ENCODE results near the gene ZBTB20.

The ZBTB20 gene

GRCh38 chr3:114331007-114331406, 816.1 kb downstream of the ZBTB20 start:
- TF ChIP-seq SIN3A (IDR thresholded peaks at IDR 0.05; ENCODE audit: borderline replicate concordance, insufficient read depth, low read length) (no peak), POLR2AphosphoS5 (IDR thresholded peaks at IDR 0.05; ENCODE audit: low read depth, low read length) (no peak), FOXP2 (optimal IDR thresholded peaks at IDR 0.05; ENCODE audit: borderline replicate concordance, extremely low read depth, extremely low read length, insufficient read depth) (no peak), TAF1 (IDR thresholded peaks at IDR 0.05; ENCODE audit: borderline replicate concordance, insufficient read depth, low read length) (no peak)
- TF ChIP-seq, protein P1, sequence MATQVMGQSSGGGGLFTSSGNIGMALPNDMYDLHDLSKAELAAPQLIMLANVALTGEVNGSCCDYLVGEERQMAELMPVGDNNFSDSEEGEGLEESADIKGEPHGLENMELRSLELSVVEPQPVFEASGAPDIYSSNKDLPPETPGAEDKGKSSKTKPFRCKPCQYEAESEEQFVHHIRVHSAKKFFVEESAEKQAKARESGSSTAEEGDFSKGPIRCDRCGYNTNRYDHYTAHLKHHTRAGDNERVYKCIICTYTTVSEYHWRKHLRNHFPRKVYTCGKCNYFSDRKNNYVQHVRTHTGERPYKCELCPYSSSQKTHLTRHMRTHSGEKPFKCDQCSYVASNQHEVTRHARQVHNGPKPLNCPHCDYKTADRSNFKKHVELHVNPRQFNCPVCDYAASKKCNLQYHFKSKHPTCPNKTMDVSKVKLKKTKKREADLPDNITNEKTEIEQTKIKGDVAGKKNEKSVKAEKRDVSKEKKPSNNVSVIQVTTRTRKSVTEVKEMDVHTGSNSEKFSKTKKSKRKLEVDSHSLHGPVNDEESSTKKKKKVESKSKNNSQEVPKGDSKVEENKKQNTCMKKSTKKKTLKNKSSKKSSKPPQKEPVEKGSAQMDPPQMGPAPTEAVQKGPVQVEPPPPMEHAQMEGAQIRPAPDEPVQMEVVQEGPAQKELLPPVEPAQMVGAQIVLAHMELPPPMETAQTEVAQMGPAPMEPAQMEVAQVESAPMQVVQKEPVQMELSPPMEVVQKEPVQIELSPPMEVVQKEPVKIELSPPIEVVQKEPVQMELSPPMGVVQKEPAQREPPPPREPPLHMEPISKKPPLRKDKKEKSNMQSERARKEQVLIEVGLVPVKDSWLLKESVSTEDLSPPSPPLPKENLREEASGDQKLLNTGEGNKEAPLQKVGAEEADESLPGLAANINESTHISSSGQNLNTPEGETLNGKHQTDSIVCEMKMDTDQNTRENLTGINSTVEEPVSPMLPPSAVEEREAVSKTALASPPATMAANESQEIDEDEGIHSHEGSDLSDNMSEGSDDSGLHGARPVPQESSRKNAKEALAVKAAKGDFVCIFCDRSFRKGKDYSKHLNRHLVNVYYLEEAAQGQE (IDR thresholded peaks at IDR 0.05; ENCODE audit: insufficient read depth in 1 of 2, low read depth in 2 of 2, low read length in 2 of 2), result no peak

DNA sequence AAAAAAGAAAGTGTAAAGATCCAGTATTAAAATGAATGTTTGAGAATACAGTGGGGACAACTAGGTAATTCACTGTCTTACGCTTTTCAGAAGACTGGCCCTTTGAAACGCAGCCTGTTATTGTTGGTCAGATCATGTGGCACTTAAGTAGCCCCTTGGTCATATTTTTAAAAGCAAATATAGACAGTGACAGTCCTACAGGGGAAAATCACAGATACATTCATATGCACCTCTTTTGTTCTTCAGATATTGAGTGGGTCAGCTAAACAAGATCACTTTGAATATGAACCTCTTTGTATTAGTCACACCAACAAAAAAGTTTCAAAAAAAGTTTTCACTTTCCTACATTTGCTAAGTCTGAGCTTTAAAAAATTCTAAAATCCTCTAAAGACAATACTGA, 817.3 kb downstream of the ZBTB20 start:
- TF ChIP-seq SIN3A (IDR thresholded peaks at IDR 0.05; ENCODE audit: borderline replicate concordance, insufficient read depth, low read length) (no peak), TAF1 (IDR thresholded peaks at IDR 0.05; ENCODE audit: borderline replicate concordance, insufficient read depth, low read length) (no peak), FOXP2 (optimal IDR thresholded peaks at IDR 0.05; ENCODE audit: borderline replicate concordance, extremely low read depth, extremely low read length, insufficient read depth) (no peak), POLR2AphosphoS5 (IDR thresholded peaks at IDR 0.05; ENCODE audit: low read depth, low read length) (no peak)
- TF ChIP-seq, protein P1 (IDR thresholded peaks at IDR 0.05; ENCODE audit: insufficient read depth in 1 of 2, low read depth in 2 of 2, low read length in 2 of 2), result no peak

GRCh38 chr3:114328345-114328744, 818.7 kb downstream of the ZBTB20 start:
- TF ChIP-seq TAF1 (IDR thresholded peaks at IDR 0.05; ENCODE audit: borderline replicate concordance, insufficient read depth, low read length) (no peak), SIN3A (IDR thresholded peaks at IDR 0.05; ENCODE audit: borderline replicate concordance, insufficient read depth, low read length) (no peak), POLR2AphosphoS5 (IDR thresholded peaks at IDR 0.05; ENCODE audit: low read depth, low read length) (no peak), FOXP2 (optimal IDR thresholded peaks at IDR 0.05; ENCODE audit: borderline replicate concordance, extremely low read depth, extremely low read length, insufficient read depth) (no peak)
- TF ChIP-seq, protein P1 (IDR thresholded peaks at IDR 0.05; ENCODE audit: insufficient read depth in 1 of 2, low read depth in 2 of 2, low read length in 2 of 2), result no peak

DNA sequence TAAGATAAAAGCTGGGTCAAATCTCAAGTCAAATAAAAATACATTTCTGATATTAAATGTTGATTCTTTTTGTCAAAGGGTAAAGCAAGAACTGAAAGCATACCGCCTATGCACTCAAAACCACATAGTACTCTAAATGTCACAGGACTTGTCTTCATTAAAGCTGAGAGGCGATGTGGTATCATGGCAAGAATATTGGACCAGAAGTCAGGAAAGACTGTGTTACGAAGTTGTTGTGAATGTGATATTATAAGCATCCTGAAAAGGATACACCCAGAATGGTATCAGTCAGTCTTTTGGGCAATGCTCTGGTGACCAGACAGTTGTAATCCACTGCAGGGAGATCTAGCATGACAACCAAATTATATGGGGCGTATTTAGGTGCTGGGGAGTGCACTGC, 819.4 kb downstream of the ZBTB20 start:
- TF ChIP-seq FOXP2 (optimal IDR thresholded peaks at IDR 0.05; ENCODE audit: borderline replicate concordance, extremely low read depth, extremely low read length, insufficient read depth), result no peak
- TF ChIP-seq, protein P1 (IDR thresholded peaks at IDR 0.05; ENCODE audit: insufficient read depth in 1 of 2, low read depth in 2 of 2, low read length in 2 of 2), result no peak
- no peak for TF ChIP-seq SIN3A (IDR thresholded peaks at IDR 0.05; ENCODE audit: borderline replicate concordance, insufficient read depth, low read length)
- TF ChIP-seq TAF1 (IDR thresholded peaks at IDR 0.05; ENCODE audit: borderline replicate concordance, insufficient read depth, low read length), result no peak
- TF ChIP-seq POLR2AphosphoS5 (IDR thresholded peaks at IDR 0.05; ENCODE audit: low read depth, low read length), result no peak
